GM03348 (cell line): ENCODE measurements around the gene DDX39A.
"Not testable (repeated sequence)": the region's sequence is repeated elsewhere in the genome, so short reads cannot be mapped to it uniquely, and the experiment has no call there.

Source experiments
- DNase-seq: peaks from one replicate; pipeline ENCODE4 v3.0.0; 2012; ENCODE audit warnings: low spot score

The DDX39A gene

GRCh38 chr19:14385492-14385891 is 33.6 kb downstream of the DDX39A start:
- no peak for DNase-seq

DNA sequence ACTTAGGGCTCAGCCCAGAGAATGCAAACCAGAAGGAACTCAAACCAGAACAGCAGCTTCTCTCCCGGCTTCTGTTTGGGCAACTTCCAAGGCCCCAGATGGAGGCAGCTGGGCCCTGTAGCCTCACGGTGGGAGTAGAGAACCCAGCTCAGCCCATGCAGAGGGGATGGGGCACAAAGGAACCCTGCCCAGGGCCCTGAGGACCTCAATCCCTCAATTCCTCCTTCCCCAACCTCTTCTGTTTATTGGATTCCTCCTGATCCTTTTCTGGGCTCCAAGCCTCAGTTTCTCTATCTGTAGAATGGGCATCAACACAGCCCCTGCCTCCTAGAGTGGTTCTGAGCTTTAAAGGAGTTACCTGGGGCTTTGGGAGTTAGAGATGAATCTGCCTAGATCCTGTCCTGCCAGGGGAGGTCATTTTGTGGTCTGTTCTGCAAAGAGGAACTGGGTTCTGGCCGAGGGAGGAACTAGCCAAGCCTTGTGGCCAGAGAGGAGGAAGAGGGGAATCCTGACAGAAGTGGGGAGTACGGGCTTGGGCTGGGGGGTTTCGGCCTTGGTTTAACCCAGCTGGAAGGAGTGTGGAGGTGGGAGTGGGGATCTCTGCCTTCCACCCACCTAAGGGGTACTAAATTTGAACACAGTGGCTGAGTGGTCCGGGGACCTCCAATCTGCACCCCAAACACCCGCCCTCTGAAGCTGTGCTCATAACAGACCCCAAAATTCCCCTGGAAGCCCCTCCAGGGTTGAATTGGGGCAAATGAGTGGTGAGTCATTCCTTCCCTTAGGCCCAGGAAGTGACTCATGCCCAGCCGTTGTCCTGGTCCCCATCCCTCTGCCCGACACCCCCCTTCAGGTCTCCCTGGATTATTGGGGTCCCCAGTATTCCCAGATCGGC is 35.2 kb downstream of the DDX39A start:
- DNase-seq: peak; percentile 86

DNA sequence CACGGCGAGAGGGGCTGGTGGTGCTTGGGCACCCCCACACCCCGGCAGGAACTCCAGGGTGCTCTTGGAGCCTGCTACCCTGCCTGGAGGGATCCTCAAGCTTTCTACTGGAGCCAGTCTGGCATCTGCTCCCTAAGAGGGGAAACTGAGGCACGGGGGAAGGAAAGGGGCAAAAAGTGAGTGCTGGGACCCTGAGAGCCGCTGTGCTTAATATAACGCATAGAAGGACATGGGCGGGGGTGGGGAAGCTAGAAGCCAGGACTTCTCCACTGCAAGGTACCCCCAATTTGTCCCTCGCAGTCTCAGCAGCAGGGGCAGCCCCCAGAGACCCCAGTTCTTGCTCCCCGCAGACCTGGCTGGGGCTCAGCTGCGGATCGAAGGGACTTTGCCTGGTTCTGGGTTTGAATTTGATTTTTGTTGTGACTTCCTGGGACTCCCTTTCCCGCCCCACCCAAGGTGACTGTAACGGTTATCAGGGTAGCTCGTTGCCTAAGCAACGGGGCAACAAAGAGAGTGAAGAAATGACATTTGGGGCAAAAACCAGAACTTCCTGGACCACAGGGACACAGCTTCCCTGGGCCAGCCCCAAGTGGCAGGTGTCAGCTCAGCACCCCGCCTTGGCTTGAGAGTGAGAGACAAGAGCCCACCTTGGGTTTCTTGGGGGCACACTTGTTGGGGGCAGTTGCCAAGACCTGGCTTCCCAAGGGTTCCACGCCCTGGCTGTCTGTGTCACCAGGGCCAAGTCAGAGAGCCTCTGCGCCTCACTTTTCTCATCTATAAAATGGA is 37.3 kb downstream of the DDX39A start:
- DNase-seq: no peak

DNA sequence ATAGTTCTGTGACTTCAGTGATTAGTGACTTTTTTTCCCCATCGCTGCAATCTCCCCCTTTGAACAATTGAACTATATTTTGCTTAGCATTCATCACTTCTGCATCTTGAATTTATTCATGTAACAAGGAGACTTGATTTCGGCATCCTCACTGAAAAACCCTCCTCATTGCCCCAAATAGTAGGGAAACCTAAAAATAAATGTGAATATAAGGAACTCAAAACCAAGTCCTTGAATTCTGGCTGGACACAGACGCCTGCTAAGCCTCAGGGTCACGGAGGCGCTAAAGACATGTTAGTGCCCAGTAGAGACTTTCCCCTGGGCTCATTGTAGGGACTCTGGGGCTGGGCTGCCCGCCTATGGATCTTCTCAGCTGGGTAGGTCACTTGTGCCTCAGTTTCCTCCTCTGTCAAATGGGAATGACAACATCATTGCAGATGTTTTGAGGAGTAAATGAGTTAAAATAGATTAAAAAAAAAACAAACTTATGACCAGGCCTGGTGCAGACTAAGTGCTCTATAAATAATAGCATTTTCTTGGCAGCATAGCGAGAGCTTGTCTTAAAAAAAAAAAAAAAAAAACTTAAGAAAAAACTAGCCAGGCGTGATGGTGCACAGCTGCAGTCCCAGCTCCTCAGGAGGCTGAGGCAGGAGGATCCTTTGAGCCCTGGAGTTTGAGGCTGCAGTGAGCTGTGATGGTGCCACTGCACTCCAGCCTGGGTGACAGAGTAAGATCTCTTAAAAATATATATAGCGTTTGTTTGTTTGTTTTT is 39.7 kb downstream of the DDX39A start:
- no peak for DNase-seq

DNA sequence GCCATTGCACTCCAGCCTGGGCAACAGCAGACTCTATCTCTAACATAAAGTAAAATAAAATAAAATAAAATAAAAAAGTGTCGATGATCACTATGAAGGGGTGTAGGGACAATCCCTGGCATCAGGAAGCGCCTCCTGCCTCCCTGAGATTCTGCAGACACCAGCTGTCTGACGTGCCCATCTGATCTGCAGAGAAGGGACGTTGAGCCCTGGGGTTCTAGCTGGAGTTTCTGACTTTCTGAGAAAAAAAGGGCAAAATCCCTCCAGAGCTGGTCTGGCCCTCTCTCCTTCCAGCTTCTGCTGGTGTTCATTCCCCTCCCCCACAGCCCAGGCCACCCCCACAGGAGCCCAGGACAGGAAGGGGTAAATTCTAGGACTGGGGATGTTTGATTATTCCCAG is 40.3 kb downstream of the DDX39A start:
- DNase-seq: no peak

DNA sequence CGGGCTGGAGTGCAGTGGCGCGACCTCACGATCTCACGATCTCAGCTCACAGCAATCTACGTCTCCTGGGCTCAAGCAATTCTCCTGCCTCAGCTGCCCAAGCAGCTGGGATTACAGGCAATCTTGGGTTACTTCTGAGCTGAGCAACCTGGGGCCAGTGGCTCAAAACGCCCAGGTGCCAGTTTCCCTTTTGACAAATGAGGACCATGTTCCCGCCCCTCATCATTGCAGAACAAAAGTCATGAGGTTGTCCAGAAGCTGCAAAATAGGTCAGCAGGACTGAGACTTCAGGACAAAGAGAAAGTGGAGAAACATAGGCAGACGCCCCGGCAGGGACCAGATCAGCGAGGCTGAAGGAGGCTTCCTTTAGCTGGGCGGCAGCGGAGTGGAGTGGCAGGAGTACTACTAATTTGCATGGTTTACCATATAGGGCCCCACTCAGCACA is 41.2 kb downstream of the DDX39A start:
- DNase-seq: no peak

- DNase-seq: peak; percentile 50
Measured at GRCh38 chr19:14375582-14376291, 43.4 kb downstream of the DDX39A start.

- no peak for DNase-seq
Measured at GRCh38 chr19:14375055-14375581, 44.0 kb downstream of the DDX39A start.

DNA sequence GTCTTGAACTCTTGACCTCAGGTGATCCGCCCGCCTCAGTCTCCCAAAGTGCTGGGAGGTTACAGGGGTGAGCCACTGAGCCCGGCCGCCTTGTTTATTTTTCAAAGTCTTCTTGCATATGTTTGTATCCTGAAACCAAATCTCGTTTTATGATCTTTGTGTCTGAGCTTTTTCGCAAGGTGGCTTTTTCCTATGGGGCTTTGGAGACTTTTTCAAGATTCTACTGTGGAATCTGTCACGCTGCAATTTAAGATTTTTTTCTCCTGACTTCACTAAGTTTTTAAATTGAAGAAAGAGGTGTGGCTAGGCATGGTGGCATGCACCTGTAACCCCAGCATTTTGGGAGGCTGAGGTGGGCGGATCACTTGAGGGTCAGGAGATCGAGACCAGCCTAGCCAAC is 44.8 kb downstream of the DDX39A start:
- DNase-seq: not testable (repeated sequence)

GRCh38 chr19:14372384-14373077 is 46.6 kb downstream of the DDX39A start:
- not testable (repeated sequence) for DNase-seq

DNA sequence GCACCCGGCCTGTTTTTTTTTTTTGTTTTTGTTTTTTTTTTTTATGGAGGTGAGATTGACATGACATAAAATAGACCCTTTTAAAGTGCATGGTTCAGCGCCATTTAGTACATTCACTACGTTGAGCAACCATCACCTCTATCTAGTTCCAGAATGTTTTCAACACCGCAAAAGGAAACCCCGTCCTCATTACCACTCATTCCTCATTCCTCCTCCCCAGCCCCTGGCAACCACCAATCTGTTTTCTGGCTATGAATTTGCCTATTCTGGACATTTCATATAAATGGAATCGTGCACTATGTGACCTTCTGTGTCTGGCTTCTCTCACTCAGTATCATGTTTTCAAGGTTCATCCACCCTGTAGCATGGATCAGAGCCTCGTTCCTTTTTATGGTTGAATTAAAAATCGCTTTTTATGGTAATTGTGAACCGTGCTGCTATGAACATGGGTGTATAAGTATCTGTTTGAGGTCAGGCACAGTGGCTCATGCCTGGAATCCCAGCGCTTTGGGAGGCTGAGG is 47.8 kb downstream of the DDX39A start:
- no peak for DNase-seq

DNA sequence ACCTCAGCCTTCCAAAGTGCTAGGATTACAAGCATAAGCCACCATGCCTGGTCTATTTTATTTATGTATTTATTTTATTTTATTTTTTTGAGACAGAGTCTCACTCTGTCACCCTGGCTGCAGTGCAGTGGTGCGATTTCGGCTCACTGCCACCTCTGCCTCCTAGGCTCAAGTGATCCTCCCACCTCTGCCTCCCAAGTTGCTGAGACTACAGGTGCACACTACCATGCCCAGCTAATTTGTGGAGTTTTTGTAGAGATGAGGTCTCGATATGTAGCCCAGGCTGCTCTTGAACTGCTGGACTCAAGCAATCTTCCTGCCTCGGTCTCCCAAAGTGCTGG is 48.2 kb downstream of the DDX39A start:
- DNase-seq: no peak

DNA sequence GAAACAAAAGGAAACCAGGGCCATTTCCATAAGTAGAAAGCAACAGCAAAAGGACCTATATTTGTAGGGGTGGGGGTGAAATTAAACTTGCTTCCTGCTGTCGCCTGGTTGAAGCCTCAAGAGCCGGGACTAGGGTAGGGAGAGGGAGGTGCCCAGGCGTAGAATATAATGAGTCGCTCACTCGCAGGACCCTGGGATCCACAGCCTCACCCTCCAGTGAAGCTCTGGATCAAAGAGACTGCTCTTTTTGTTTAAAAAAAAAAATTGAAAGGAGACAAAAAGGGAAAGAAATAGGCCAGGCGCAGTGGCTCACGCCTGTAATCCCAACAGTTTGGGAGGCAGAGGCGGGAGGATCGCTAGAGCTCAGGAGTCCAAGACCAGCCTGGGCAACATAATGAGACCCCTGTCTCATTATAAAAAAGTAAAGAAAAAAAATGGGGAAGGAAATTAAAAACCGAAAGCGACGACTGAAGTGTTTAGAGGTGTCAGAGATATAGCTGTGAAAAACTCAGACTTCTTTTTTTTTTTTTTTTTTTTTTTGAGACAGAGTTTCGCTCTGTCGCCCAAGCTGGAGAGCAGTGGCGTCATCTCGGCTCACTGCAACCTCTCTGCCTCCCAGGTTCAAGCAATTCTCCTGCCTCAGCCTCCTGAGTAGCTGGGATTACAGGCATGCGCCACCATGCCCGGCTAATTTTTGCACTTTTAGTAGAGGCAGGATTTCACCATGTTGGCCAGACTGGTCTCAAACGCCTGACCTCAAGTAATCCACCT is 48.8 kb downstream of the DDX39A start:
- no peak for DNase-seq

DNA sequence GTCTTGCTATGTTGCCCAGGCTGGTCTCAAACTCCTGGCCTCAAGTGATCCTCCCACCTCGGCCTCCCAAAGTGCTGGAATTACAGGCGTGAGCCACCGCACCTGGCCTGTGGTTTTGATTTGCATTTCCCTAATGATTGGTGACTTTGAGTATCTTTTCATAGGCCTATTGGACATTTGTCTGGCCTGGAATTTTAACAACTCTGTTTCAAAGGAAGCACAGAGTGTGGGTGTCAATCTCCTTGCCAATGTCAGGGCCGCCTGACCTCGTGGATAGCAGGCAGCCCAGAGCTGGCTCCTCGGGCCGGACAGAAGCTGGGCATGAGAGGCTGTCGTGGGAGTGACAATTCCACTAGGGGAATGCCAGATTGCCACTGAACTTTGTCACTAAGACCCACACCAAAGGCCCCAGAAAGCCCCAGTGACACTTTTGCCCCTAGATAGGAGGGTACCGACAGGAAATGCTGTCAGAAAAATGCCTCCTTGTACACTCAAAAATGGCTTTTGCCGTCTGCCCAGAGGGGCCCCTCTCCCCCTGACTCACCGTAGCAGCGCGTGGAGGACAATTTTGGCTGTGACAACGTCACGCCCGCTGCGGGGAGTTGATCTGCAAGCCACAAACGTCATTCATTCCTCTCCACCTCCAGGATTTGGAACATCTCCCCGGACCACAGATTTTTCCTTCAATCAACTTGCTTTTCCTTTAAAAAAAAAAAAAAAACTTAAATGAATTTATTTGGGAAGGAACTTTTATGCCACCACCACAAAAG is 49.6 kb downstream of the DDX39A start:
- peak; percentile 47 for DNase-seq

- no peak for DNase-seq
Measured at GRCh38 chr19:14368011-14368513, 51.1 kb downstream of the DDX39A start.

DNA sequence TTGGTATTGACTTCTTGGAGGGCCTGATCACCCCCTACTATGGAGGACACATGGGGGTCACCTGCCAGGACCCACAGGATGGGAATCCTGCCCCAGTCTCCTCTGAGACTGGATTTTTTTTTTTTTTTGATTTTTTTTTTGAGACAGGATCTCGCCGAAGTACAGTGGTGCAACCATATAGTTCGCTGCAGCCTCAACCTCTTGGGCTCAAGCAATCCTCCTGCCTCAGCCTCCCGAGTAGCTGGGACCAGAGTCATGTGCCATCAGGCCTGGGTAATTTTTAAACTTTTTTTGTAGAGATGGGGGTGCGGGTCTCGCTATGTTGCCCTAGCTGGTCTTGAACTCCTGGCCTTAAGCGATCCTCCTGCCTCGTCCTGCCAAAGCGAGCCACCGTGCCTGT is 52.1 kb downstream of the DDX39A start:
- no peak for DNase-seq

DNA sequence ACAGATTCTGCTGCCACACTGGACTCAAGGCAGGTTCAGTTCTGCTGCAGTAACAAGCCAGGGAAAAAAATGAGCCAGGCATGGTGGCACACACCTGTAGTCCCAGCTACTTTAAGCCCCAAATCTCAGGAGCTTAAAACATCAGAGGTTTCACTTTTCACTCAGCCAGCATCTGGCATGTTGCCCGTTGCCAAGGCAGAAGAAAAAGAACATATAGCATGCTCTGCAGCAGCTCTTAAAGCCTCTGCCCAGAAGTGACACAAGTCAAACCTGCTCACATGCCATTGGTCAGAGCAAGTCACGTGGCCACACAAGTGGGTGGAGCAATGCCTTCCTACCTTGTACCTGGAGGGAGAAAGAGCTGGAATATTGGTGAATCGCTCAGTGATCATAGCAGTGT is 52.6 kb downstream of the DDX39A start:
- peak; percentile 35 for DNase-seq

DNA sequence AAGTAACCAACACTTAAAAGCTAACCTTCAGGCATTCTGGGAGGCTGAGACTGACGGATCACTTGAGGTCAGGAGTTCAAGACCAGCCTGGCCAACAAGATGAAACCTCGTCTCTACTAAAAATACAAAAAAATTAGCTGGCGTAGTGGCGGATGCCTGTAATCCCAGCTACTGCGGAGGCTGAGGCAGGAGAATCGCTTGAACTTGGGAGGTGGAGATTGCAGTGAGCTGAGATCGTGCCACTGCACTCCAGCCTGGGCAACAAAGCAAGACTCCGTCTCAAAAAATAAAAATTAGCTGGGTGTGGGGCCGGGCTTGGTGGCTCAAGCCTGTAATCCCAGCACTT is 55.1 kb downstream of the DDX39A start:
- DNase-seq: not testable (repeated sequence)
